Activated naive CD8-positive, alpha-beta T cell treated with anti-CD3 and anti-CD28 coated beads, Interleukin-2, amount 10 ng/mL, durations not matched to agents 7 days and 5 days (primary cell): Measurements from ENCODE around the gene TNFRSF25. TPM values are rescaled to one million over a fixed set of nuclear protein-coding genes. Genes with fewer than 3 reads are reported as not detected.
"Not testable (repeated sequence)": the region's sequence is repeated elsewhere in the genome, so short reads cannot be mapped to it uniquely, and the experiment has no call there.

Experiments
- ATAC-seq: fragments of 150-1000 bp; cut with Tn5 transposase; one replicate; pipeline ENCODE4 v1.10.0; 2021; ENCODE audit warnings: low read depth, moderate library complexity
- POLR2A ChIA-PET: fragments of 350-600 bp; sonication (Branson Sonifier 250); formaldehyde crosslinking; loops from one replicate; lab custom pipeline; 2021; ENCODE audit warnings: antibody characterized with exemption; lab: Charles Lee
- DNase-seq: peaks from one replicate; pipeline ENCODE4 v3.0.0; 2021
- H3K27ac Mint-ChIP-seq: one replicate; pipeline ENCODE4 v1.8.0; 2022; ENCODE audit warnings: mild to moderate bottlenecking, mixed read lengths
- H3K27me3 Mint-ChIP-seq: one replicate; pipeline ENCODE4 v1.8.0; 2022; ENCODE audit warnings: mild to moderate bottlenecking, moderate library complexity, mixed read lengths
- H3K36me3 Mint-ChIP-seq: one replicate; pipeline ENCODE4 v1.8.0; 2021; ENCODE audit warnings: mild to moderate bottlenecking, mixed read lengths
- H3K4me1 Mint-ChIP-seq: one replicate; pipeline ENCODE4 v1.8.0; 2021; ENCODE audit warnings: mixed read lengths
- H3K4me3 Mint-ChIP-seq: one replicate; pipeline ENCODE4 v1.8.0; 2022; ENCODE audit warnings: mild to moderate bottlenecking, moderate library complexity, mixed read lengths
- H3K9me3 Mint-ChIP-seq: one replicate; pipeline ENCODE4 v1.8.0; 2021; ENCODE audit warnings: mixed read lengths
- total RNA-seq, 2 experiments: library from RNA; stranded (reverse); gene quantifications; one replicate each; pipeline ENCODE4 v1.2.3, GENCODE V29; 2021

TNFRSF25 gene
- total RNA-seq, 2 experiments from 2014 or later: 137 TPM

DNA sequence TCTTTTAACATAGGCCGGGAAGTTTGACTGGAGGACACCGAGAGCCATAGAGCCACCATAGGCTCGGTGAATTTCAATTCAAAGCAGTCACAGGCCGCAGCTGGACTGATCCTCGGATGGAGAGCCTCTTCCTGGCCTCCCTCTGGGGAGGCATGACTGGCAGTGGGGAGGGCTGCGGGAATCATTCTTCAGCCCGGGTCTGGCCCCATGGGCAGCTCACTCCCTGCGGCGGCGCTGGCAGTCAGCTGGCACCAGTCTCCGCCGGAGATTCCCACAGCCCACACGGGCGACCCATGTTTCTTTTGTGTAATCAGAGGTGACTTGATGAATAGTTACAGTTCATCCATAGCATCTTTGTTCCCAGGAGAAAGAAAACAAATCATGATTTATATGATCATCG lies 30.8 kb downstream of the TNFRSF25 start:
- Mint-ChIP-seq H3K4me3 (no peak overlapping the region), H3K4me1 (no peaks in the 10 kb centered on the region), H3K36me3 (no peaks in the 10 kb centered on the region), H3K27ac (no peak overlapping the region), H3K9me3 (no peaks in the 10 kb centered on the region), H3K27me3 (peaks cover 30% of the 10 kb centered on the region)
- DNase-seq (no peak), ATAC-seq (no peak)
- POLR2A ChIA-PET: no interaction called here

GRCh38 chr1:6434186-6434585 lies 31.8 kb downstream of the TNFRSF25 start:
- H3K9me3 Mint-ChIP-seq: no peaks in the 10 kb centered on the region
- no peaks in the 10 kb centered on the region for H3K36me3 Mint-ChIP-seq
- POLR2A ChIA-PET: no interaction called here
- H3K27ac Mint-ChIP-seq: no peak overlapping the region
- no peak overlapping the region for H3K4me3 Mint-ChIP-seq
- DNase-seq (no peak), ATAC-seq (no peak)
- no peaks in the 10 kb centered on the region for H3K4me1 Mint-ChIP-seq
- H3K27me3 Mint-ChIP-seq: peaks cover 24% of the 10 kb centered on the region

DNA sequence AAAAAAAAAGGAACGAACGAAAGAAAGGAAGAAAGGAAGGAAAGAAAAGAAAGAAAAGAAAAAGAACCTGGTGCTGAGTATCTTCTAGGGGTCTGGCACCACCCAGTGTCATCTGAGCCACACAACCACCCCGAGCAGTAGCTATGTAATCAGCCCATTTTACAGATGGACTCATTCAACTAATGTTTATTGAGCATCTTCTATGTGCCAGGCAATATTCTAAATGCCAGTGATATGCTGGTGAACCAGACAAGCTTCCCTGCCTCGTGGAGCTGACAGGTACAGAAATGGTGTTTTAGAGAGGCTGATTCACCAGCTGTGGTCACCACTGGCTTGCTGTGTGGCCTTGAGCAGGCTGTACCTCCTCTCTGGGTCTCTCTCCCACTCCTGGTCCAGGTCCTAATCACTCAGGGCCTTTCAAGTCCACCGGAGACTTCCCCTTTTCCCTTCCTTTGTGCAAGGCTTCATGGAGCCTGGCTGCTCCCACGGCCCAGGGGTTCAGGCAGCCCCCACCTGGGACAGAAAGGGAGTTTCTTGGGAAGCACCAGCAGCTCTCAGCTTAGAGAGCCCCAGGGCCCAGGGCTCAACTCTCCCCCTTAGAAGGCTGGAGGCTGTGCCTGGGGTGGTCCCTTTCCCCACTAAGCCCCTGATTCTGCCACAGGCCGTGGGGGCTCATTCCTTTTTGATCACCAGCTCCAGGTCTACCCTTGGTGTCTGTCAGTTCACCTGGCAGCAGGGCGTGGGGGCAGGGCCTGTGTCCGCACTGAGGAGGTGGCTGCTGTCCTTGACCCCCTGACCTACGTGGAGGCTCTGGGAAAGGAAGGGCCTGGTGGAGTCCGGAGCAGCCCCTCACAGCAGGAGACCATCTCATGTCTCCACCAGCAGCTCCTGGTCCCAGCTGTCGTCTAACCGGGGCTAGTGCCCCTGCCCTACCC lies 34.1 kb downstream of the TNFRSF25 start:
- DNase-seq, H3K27ac Mint-ChIP-seq, ATAC-seq, H3K4me1 Mint-ChIP-seq, H3K4me3 Mint-ChIP-seq, H3K9me3 Mint-ChIP-seq, H3K36me3 Mint-ChIP-seq: not testable (repeated sequence)
- peaks cover 20% of the 10 kb centered on the region for H3K27me3 Mint-ChIP-seq
- POLR2A ChIA-PET: interaction anchor here (0.7 kb wide), 1 partner anchor 40 kb away, joined by 3 read pairs; no protein-coding TSS in a partner anchor

- DNase-seq, H3K9me3 Mint-ChIP-seq, H3K27ac Mint-ChIP-seq, H3K4me3 Mint-ChIP-seq, H3K4me1 Mint-ChIP-seq, POLR2A ChIA-PET, ATAC-seq, H3K36me3 Mint-ChIP-seq: not testable (repeated sequence)
- peaks cover 27% of the 10 kb centered on the region for H3K27me3 Mint-ChIP-seq
Measured at GRCh38 chr1:6429660-6430411, 36.1 kb downstream of the TNFRSF25 start.

- POLR2A ChIA-PET, DNase-seq, H3K4me3 Mint-ChIP-seq, ATAC-seq, H3K4me1 Mint-ChIP-seq, H3K27ac Mint-ChIP-seq, H3K36me3 Mint-ChIP-seq, H3K9me3 Mint-ChIP-seq: not testable (repeated sequence)
- peaks cover 36% of the 10 kb centered on the region for H3K27me3 Mint-ChIP-seq
Measured at GRCh38 chr1:6428453-6428852, 37.5 kb downstream of the TNFRSF25 start.

- POLR2A ChIA-PET: no interaction called here
- no peaks in the 10 kb centered on the region for H3K36me3 Mint-ChIP-seq
- H3K27ac Mint-ChIP-seq: no peak overlapping the region
- no peak overlapping the region for H3K4me3 Mint-ChIP-seq
- peaks cover 2% of the 10 kb centered on the region for H3K4me1 Mint-ChIP-seq
- DNase-seq: no peak
- H3K9me3 Mint-ChIP-seq: no peaks in the 10 kb centered on the region
- ATAC-seq: no peak
- H3K27me3 Mint-ChIP-seq: peaks cover 38% of the 10 kb centered on the region
Measured at GRCh38 chr1:6427441-6428390, 38.3 kb downstream of the TNFRSF25 start.

DNA sequence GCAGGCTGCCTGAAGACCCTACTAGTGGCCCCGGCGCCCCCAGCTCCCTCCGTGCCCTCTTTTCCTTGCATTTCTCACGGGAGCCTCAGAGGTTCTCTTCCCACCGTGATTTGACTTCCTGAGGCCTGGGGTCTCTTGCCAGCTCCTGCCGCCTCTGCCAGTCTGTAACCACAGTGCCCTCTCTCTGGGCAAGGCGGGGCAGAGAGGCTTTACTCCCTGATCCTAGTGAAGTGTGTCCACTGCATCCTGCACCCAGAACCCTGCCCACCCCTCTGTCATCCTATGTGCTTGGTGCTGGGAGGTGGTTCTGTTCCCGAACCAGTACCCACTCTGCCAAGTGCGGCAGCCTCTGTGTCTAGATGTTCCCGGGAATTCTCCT lies 39.0 kb downstream of the TNFRSF25 start:
- ATAC-seq: no peak
- peaks cover 43% of the 10 kb centered on the region for H3K27me3 Mint-ChIP-seq
- no peak overlapping the region for H3K4me3 Mint-ChIP-seq
- H3K9me3 Mint-ChIP-seq: no peaks in the 10 kb centered on the region
- H3K27ac Mint-ChIP-seq: no peak overlapping the region
- POLR2A ChIA-PET: no interaction called here
- H3K36me3 Mint-ChIP-seq: no peaks in the 10 kb centered on the region
- H3K4me1 Mint-ChIP-seq: peaks cover 2% of the 10 kb centered on the region
- DNase-seq: no peak

DNA sequence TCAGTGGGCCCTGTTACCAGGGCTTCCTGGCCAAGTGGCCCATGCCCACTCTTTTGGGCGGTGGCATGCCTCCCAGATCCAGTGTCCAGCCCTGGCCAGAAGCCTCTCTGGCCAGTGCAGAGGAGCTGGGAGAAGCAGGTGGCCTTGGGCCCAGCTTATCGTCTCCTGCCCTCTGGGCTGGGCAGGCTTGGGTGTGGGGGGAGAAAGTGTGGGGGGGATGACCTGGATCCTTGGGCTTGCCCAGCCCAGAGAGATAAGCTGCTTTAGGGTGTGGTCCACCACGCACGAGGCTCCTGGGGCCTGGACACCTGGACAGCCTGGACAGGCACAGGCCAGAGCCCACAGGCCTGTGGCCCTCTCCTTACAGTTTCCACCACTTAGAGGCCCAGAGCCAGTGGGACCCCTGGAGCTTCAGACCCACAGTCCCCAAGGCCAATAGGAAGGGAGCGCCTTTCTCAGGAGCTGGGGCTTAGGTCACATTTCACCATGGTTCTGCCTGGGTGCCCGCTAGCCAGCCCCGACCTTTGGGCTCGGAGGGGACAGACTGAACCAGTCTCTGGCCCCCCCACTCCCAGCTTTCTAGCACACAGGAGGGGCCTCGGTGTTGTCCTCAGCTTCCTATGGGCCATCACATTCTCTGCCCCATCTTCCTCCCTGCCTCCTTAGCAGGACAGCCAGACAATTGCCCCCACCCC lies 39.5 kb downstream of the TNFRSF25 start:
- ATAC-seq (no peak), DNase-seq (no peak)
- no peaks in the 10 kb centered on the region for H3K36me3 Mint-ChIP-seq
- H3K4me3 Mint-ChIP-seq: no peak overlapping the region
- H3K27me3 Mint-ChIP-seq: peaks cover 49% of the 10 kb centered on the region
- peaks cover 2% of the 10 kb centered on the region for H3K4me1 Mint-ChIP-seq
- H3K27ac Mint-ChIP-seq: no peak overlapping the region
- no peaks in the 10 kb centered on the region for H3K9me3 Mint-ChIP-seq
- POLR2A ChIA-PET: no interaction called here

DNA sequence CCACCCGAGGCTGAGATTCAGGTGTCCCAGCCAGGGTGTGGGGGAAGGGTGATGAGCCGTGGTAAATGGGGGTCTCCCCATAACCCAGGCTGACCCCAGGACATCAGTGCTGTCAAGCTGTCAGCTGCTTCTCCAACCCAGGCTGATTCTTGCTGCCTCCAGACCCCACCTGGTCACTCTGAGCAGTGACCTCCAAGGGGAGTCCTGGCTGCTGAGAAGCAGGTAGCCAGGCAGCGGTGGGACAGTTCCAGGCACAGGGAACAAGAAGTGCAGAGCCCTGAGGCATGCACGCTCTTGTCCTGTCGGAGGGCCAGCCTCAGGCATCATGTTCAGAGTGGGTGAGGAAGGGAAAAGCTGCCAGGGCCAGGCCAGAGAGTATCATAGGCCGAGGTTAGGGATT lies 40.3 kb downstream of the TNFRSF25 start:
- no peak overlapping the region for H3K4me3 Mint-ChIP-seq
- no peaks in the 10 kb centered on the region for H3K36me3 Mint-ChIP-seq
- no peak overlapping the region for H3K27ac Mint-ChIP-seq
- H3K9me3 Mint-ChIP-seq: no peaks in the 10 kb centered on the region
- H3K4me1 Mint-ChIP-seq: peaks cover 2% of the 10 kb centered on the region
- DNase-seq (no peak), ATAC-seq (no peak)
- H3K27me3 Mint-ChIP-seq: peaks cover 55% of the 10 kb centered on the region
- POLR2A ChIA-PET: no interaction called here

GRCh38 chr1:6424619-6425593 lies 41.1 kb downstream of the TNFRSF25 start, which contains the start of gene ESPN:
ESPN (plus strand) TSS chr1:6424776; CDS start chr1:6424956, 180 bp downstream.
- DNase-seq (no peak), ATAC-seq (peak; percentile 21)
- H3K9me3 Mint-ChIP-seq: no peaks in the 10 kb centered on the region
- peak within 1 kb of the TSS; percentile 22 for H3K4me3 Mint-ChIP-seq
- peaks cover 2% of the 10 kb centered on the region for H3K4me1 Mint-ChIP-seq
- H3K27ac Mint-ChIP-seq: no peak within 1 kb of the TSS
- POLR2A ChIA-PET: no interaction called here
- no peaks in the 10 kb centered on the region for H3K36me3 Mint-ChIP-seq
- H3K27me3 Mint-ChIP-seq: peaks cover 53% of the 10 kb centered on the region

GRCh38 chr1:6424000-6424565 lies 41.9 kb downstream of the TNFRSF25 start:
- no peak overlapping the region for H3K27ac Mint-ChIP-seq
- no peak for ATAC-seq

More at GRCh38 chr1:6424000-6424565, 41.9 kb downstream of the TNFRSF25 start:
- DNase-seq: no peak
- Mint-ChIP-seq H3K36me3 (no peaks in the 10 kb centered on the region), H3K4me1 (peaks cover 2% of the 10 kb centered on the region), H3K4me3 (peak overlapping the region; percentile 22), H3K27me3 (peaks cover 55% of the 10 kb centered on the region), H3K9me3 (no peaks in the 10 kb centered on the region)
- POLR2A ChIA-PET: interaction anchor here (0.5 to 1.1 kb wide), 2 partner anchors 9 to 49 kb away, joined by 3 read pairs; no protein-coding TSS in a partner anchor
